IPS-18a (cell line): ENCODE measurements around the gene NEBL.

ENCODE experiments used
- H3K27ac ChIP-seq: one replicate; pipeline ENCODE4 v1.5.1; 2013; ENCODE audit warnings: low read length
- H3K27me3 ChIP-seq: one replicate; pipeline ENCODE4 v1.6.1; 2013; ENCODE audit warnings: mild to moderate bottlenecking, low read length; ENCODE audit not compliant: control insufficient read depth, insufficient read depth
- H3K36me3 ChIP-seq: one replicate; pipeline ENCODE4 v1.6.1; 2013; ENCODE audit warnings: low read depth, low read length; ENCODE audit not compliant: control insufficient read depth
- H3K4me1 ChIP-seq: one replicate; pipeline ENCODE4 v1.6.1; 2013; ENCODE audit warnings: low read depth, low read length; ENCODE audit not compliant: control insufficient read depth
- H3K4me3 ChIP-seq: one replicate; pipeline ENCODE4 v1.5.1; 2013; ENCODE audit warnings: low read length
- H3K9ac ChIP-seq: one replicate; pipeline ENCODE4 v1.6.1; 2013; ENCODE audit warnings: mild to moderate bottlenecking, low read length, moderate library complexity
- H3K9me3 ChIP-seq: one replicate; pipeline ENCODE4 v1.6.1; 2013; ENCODE audit warnings: low read depth, low read length; ENCODE audit not compliant: control insufficient read depth

NEBL gene

DNA sequence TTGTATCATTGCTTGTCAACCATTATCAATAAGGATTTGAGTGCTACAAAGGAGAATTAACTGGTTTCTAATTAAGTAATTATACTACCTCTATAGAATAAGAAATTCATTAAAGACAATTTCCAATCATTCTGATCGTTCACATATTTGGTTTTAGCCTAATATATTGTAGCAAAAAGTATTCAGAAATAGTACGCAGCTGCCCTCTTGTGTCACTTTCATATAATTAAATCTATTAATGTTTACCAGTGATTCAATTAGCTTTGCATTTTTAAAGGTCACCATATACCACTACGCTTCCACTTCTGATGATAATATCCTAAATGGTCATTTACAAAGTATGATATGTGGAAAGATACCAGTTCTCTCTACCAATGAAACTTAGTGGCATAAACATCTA, 128.3 kb downstream of the NEBL start:
- H3K27me3 ChIP-seq: no peaks in the 10 kb centered on the region
- H3K4me3 ChIP-seq: no peak overlapping the region

DNA sequence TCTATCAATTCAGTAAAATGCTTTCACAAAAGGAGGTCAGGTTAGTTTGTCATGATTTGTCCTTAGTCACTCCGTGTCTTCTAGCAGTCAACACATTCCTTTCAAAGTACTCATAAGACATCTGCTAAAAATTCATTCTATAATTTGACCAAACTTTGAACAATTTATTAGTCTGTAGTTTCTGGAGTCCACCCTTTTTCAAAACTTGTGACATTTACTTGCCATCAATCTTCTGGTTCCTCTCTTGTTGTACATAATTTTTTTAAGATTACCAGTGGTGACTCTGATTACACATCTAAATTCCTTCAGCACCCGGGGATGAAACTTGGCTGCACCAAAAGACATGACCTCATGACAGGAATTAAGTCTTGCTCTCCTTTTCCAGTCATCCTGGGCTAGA, 130.1 kb downstream of the NEBL start:
- H3K4me3 ChIP-seq: no peak overlapping the region
- no peak overlapping the region for H3K9ac ChIP-seq
- H3K4me1 ChIP-seq: no peaks in the 10 kb centered on the region

More for the DNA sequence above, 128.3 kb downstream of the NEBL start:
- H3K36me3 ChIP-seq: no peaks in the 10 kb centered on the region
- H3K9me3 ChIP-seq: no peaks in the 10 kb centered on the region
- H3K4me1 ChIP-seq: no peaks in the 10 kb centered on the region
- H3K9ac ChIP-seq: no peak overlapping the region
- H3K27ac ChIP-seq: no peak overlapping the region

DNA sequence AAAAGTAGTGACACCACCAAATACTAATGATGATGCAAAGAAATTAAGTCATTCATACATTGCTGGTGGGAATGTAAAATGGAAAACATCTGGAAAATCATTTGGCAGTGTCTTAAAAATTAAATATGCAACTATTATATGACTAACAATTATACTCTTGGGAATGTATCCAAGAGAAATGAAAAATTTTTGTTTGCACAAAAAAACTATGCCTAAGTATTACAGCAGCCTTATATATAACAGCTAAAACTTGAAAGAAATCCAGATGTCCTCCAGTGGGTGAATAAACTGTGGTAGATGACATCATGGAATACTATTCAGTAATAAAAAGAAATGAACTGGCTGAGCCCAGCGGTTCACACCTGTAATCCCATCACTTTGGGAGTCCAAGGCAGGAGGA, 132.0 kb downstream of the NEBL start:
- no peak overlapping the region for H3K9ac ChIP-seq
- no peaks in the 10 kb centered on the region for H3K27me3 ChIP-seq
- H3K9me3 ChIP-seq: no peaks in the 10 kb centered on the region
- no peak overlapping the region for H3K27ac ChIP-seq
- no peaks in the 10 kb centered on the region for H3K4me1 ChIP-seq
- H3K4me3 ChIP-seq: no peak overlapping the region
- no peaks in the 10 kb centered on the region for H3K36me3 ChIP-seq

More for the DNA sequence above, 130.1 kb downstream of the NEBL start:
- no peaks in the 10 kb centered on the region for H3K27me3 ChIP-seq
- no peaks in the 10 kb centered on the region for H3K9me3 ChIP-seq
- H3K36me3 ChIP-seq: no peaks in the 10 kb centered on the region
- H3K27ac ChIP-seq: no peak overlapping the region

DNA sequence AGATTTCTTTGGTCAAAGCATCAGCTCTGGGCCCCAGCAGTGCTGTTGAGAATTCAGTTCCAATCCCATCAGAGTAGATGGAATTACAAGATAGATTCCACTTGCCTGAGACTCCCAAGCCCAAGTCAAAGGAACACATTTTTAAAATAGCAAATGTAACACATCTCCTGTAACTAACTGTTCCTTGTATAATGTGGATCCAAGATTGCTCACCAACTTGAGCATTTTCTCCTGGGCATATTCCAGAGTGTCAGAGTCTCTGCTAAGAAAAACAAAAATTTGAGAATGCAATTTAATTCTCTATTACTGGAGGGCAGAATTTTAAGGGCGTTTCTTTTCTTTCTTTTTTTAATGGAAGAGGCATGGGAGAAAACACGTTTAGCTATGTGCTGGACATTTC, 136.7 kb downstream of the NEBL start:
- no peaks in the 10 kb centered on the region for H3K4me1 ChIP-seq
- no peaks in the 10 kb centered on the region for H3K36me3 ChIP-seq
- H3K9me3 ChIP-seq: no peaks in the 10 kb centered on the region
- no peaks in the 10 kb centered on the region for H3K27me3 ChIP-seq
- H3K4me3 ChIP-seq: no peak overlapping the region
- H3K9ac ChIP-seq: no peak overlapping the region
- no peak overlapping the region for H3K27ac ChIP-seq

DNA sequence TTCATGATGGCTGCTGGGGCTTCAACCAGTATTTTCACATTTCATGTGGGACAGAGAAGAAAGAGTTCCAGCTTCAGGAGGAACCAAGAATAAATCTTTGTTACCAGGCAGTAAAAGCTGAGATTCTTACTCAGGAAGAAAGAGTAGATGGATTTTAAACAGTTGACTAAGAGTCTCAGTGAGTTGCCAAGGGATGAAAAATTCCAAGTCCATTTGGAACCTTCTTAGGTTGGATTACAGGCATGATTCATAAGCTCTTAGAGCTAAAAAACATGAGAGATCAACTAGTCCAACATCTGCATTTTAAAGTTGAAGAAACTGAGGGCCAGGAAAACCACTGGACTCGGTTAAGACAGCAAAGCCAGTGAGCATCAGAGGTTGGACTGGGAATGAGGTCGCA, 148.6 kb downstream of the NEBL start:
- Histone ChIP-seq H3K9ac (no peak overlapping the region), H3K27me3 (no peaks in the 10 kb centered on the region), H3K36me3 (no peaks in the 10 kb centered on the region), H3K9me3 (no peaks in the 10 kb centered on the region), H3K27ac (no peak overlapping the region), H3K4me1 (no peaks in the 10 kb centered on the region), H3K4me3 (no peak overlapping the region)

DNA sequence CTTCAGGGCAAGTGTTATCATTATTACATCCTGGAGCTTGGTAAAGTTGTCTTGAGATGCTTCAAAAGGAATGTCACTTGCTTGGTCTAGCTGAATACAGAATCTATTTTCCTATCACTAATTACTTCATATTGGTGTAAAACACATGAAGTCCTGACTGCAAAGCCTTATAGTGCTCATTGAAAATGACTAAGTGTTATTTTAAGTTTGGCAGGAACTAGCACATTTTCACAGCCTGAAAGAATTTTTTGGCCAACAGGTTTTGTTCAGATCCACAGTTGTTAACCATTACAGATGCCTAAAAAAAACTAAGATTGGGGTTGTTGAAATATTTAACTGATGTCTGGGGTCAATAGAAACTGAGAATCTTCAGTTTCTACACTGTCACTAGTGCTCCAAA, 149.3 kb downstream of the NEBL start:
- Histone ChIP-seq H3K9me3 (no peaks in the 10 kb centered on the region), H3K4me1 (no peaks in the 10 kb centered on the region), H3K27me3 (no peaks in the 10 kb centered on the region), H3K9ac (no peak overlapping the region), H3K36me3 (no peaks in the 10 kb centered on the region), H3K27ac (no peak overlapping the region), H3K4me3 (no peak overlapping the region)

DNA sequence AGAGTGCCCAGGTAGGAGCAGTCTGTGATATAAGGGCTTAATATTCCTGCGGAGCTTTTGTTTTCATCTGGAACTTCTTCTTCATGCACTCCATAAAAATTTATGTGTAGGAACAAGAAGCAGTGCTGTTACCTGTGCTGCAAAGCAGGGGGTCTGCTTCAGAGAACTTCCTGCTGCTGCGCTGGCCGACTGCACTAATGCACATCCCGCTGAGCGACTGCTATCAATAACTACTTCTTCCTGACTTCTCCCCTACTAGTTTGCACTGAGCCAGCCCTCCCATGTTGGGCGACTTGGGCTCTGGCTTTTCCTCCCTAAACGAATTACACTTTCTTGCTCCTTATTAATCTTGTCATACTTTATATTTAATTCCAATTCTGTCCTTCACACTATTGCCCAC, 150.3 kb downstream of the NEBL start:
- H3K9ac ChIP-seq: no peak overlapping the region
- H3K4me3 ChIP-seq: no peak overlapping the region
- H3K4me1 ChIP-seq: no peaks in the 10 kb centered on the region
- no peaks in the 10 kb centered on the region for H3K36me3 ChIP-seq
- H3K27me3 ChIP-seq: no peaks in the 10 kb centered on the region
- no peak overlapping the region for H3K27ac ChIP-seq
- no peaks in the 10 kb centered on the region for H3K9me3 ChIP-seq

DNA sequence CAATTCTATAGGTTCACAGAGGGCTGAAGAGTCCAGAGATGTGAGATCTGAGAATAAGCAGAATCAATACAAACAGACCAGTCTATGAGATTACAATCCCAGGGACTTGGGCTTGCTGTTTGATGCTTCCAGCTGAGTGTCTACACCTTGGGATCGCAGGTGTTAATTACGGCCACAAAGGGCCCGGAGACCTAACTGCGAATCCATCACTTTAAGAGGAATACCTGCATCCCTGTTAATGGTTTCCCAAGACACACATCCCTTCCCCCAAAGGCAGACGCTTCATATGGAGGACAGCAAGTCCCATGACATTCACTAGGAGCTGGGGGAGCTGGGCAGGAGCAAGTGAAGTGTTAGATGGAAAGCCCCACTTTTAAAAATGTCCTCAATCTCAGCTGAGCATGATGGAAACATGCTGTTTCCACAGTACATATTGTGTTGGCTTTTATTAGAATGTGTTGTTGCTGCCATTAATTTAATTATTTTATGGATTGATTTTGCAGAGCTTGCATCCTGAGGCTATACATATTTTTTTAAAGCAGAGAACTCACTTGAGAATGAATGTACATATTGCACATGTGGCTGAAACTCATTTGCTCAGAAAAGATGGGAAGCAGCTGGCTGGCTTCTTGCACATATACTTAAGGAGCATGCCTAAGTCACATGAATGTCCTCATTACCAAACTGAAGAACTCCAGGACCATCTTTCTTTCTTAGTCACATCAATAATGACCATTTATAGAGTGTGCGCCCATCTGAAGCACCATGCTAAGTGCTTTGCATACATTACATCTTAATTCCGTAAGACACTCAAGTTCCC, 151.3 kb downstream of the NEBL start:
- Histone ChIP-seq H3K4me1 (no peaks in the 10 kb centered on the region), H3K27ac (no peak overlapping the region), H3K4me3 (no peak overlapping the region), H3K9me3 (no peaks in the 10 kb centered on the region), H3K27me3 (no peaks in the 10 kb centered on the region), H3K36me3 (no peaks in the 10 kb centered on the region), H3K9ac (no peak overlapping the region)

DNA sequence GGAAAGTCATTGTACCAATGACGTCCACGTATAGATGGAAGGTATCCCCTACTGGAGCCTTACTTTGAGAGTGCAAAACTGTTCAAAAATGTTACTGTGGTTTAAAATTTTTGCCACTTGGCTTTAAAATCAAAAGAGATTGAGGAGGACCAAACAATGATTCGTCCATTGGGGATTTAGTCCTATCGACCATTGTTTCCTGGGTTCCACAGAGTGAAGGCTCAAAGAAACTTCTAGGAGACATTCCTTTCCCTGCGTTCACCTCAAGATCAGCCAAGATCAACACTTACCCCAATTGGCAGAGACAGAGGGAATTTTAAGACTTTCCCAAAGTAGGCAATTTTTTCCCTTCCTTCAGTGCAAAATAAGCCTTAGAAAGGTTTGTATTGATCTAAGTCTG, 152.3 kb downstream of the NEBL start:
- Histone ChIP-seq H3K4me1 (no peaks in the 10 kb centered on the region), H3K36me3 (no peaks in the 10 kb centered on the region), H3K4me3 (no peak overlapping the region), H3K27me3 (no peaks in the 10 kb centered on the region), H3K9ac (no peak overlapping the region), H3K9me3 (no peaks in the 10 kb centered on the region), H3K27ac (no peak overlapping the region)

DNA sequence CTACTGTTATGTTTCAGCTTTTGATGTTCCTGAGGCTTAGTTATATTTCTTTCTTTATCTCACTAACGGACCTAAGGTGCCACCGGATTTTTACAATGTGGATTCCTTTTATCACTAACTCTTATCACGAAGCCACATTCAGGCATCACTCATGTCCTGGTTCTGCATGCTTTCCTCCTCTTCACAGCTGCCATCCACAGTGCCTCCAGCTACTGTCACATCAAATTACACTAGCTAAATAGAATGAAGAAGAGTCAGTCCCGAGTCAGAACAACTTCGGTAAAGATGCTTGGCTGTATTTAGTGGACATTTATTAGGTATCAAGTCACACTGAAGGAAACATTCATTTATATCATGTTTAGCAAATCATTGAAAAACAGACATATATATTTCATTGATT, 153.2 kb downstream of the NEBL start:
- no peak overlapping the region for H3K4me3 ChIP-seq
- no peak overlapping the region for H3K9ac ChIP-seq
- H3K27ac ChIP-seq: no peak overlapping the region
- no peaks in the 10 kb centered on the region for H3K4me1 ChIP-seq
- H3K9me3 ChIP-seq: no peaks in the 10 kb centered on the region
- no peaks in the 10 kb centered on the region for H3K36me3 ChIP-seq
- no peaks in the 10 kb centered on the region for H3K27me3 ChIP-seq

DNA sequence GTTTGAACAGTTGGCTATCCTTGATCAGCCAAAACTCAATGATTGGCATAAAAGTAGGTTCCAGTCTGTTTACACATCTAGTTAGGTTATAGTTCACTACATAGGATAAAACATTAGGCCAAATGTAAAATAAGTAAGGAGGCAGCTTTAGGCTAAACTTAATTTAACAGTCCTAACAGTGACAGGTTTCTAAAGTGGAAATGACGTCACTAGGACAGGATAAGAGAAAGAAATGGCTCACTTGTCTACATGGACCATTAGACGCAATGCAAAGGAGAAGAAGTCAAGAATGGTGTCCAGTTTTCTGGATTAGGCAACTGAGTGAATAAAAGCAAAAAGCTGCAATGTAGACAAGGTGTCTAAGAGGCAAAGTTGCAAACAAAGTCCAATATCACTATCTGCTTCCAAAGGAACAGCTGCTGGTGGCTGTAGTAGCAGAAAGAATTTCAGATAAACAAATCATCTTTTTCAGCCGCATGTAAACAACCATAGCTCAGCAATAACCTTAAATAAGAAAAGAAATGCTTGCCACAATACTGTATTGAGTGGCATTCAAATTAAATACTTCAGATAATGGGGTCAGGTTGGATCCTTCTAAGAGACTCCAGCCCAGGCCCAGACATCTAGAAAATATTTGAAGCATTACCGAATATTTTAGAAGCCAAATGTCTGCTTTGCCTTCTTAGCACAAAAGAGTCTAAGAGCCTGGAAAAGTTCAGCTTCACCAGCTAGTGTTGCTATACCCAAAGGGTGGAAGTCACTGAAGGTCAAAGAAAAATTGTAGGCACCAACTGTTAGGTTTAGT, 154.2 kb downstream of the NEBL start:
- no peaks in the 10 kb centered on the region for H3K36me3 ChIP-seq
- H3K4me3 ChIP-seq: no peak overlapping the region
- H3K9ac ChIP-seq: no peak overlapping the region
- no peaks in the 10 kb centered on the region for H3K4me1 ChIP-seq
- no peaks in the 10 kb centered on the region for H3K9me3 ChIP-seq
- H3K27me3 ChIP-seq: no peaks in the 10 kb centered on the region
- H3K27ac ChIP-seq: no peak overlapping the region

DNA sequence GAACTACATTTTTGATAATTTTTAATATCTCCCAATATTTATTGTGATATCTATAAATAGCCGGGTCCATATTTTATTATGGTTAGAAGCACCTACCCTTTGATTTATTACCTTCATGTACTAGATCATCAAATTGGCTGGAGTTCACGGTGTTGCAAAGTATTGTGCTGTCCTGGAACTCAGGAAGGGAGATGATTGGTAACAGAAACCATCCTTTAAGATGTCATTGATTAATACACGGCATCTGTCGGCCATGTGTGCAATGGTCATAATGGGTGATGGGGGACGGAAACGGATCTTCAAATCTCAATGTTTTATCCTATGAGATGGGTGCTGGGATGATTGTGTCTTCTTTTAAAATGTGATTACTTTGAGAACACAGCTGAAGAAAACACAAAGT, 157.0 kb downstream of the NEBL start:
- no peaks in the 10 kb centered on the region for H3K27me3 ChIP-seq
- H3K9ac ChIP-seq: no peak overlapping the region
- no peaks in the 10 kb centered on the region for H3K9me3 ChIP-seq
- H3K4me1 ChIP-seq: no peaks in the 10 kb centered on the region
- no peaks in the 10 kb centered on the region for H3K36me3 ChIP-seq
- no peak overlapping the region for H3K27ac ChIP-seq
- no peak overlapping the region for H3K4me3 ChIP-seq
